Hair follicle dermal papilla cell (primary cell): ENCODE measurements around the gene PLPP3. TPM values are rescaled to one million over a fixed set of nuclear protein-coding genes. Genes with fewer than 3 reads are reported as not detected.

Experiments used
- small RNA-seq: library from RNA; depleted of rRNA; stranded (forward); fragments of <200 nt; gene quantifications from one replicate; pipeline ENCODE3, GENCODE V24; 2012
- total RNA-seq: library from RNA; depleted of rRNA; stranded (reverse); fragments of >200 nt; gene quantifications from 2 replicates; pipeline ENCODE4 v1.2.3, GENCODE V29; 2012

PLPP3 gene
- total RNA-seq: 840 and 851 TPM in 2 replicates

DNA sequence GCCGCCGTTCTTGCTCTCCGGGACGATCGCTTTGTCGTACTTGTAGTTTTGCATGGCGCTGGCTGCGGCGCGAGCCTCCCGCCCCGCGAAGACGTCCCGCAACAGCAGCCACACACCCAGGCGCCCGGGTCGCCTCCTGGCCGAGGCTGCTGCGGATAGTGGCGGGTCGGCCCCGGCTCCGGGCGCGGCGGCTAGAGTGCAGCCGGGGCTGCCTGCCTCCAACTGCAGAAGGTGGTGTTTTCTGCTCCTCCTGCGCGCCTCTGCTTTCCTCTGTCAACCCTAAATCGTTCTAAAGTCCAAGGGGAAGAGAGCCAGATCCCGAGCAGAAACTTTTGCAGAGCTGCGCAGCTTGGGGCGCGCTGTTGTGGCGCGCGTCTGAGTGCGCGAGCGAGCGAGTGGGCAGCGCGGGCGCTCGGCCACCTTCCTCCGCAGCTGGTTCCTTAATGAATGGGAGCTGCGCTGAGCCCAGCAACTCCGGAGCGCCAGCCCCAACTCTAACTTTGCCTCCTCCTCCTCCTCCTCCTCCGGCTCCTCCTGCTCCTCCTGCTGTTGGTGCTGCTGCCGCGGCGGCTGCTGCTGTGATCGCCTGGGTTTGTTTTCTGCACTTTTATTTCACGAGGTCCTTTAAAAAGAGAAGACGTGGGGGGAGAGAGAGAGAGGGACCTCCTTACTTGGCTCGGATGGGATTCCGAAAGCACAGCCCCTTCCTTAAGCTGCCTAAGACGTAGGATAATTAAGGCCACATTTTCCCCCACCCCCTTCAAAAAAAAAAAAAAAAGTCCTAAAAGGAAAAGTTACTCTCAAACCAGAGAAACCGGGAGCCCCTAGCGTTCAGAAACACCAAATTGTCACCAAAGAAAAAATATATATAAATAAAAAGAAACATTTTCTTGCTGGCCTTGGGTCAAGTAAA, at the start of gene PLPP3:
PLPP3 (minus strand) TSS at position 601 of the 913 bp plus-strand sequence; CDS start at position 54, 547 bp downstream.

Small RNA genes within 50 kb of the gene (small RNA-seq; reads per million reads assigned to genes)
- gene AC099789.1: not detected

Other genes starting within 250 kb of the PLPP3 start
- gene PRKAA2, start 65.8 kb upstream of the PLPP3 start, total RNA-seq: 2.2 and 2.6 TPM in 2 replicates
- gene FYB2, start 239.8 kb upstream of the PLPP3 start, total RNA-seq: under 0.01 TPM in 1 of 2 replicates, not detected in the other